Esophagus (tissue), 2 donors: Measurements from ENCODE around the gene ORC4. TPM values are rescaled to one million over a fixed set of nuclear protein-coding genes. Genes with fewer than 3 reads are reported as not detected.

Experiments used
- H3K27ac ChIP-seq, 2 donors: one replicate each; pipeline ENCODE4 v1.5.1; 2013; ENCODE audit warnings: low read depth in 2 of 2, mild to moderate bottlenecking in 2 of 2, inconsistent platforms in 1 of 2, low read length in 1 of 2, moderate library complexity in 1 of 2
- H3K27me3 ChIP-seq, 2 donors: one replicate each; pipeline ENCODE4 v1.6.1; 2013; ENCODE audit warnings: low read length in 2 of 2, control low read depth in 1 of 2, mild to moderate bottlenecking in 1 of 2; ENCODE audit not compliant: insufficient read depth in 2 of 2, control insufficient read depth in 1 of 2
- H3K36me3 ChIP-seq, 2 donors: one replicate each; pipeline ENCODE4 v1.6.1; 2013; ENCODE audit warnings: low read length in 1 of 2; ENCODE audit not compliant: control insufficient read depth in 2 of 2, insufficient read depth in 2 of 2
- H3K4me1 ChIP-seq, 2 donors: one replicate each; pipeline ENCODE4 v1.6.1; 2013; ENCODE audit warnings: low read length in 1 of 2; ENCODE audit not compliant: control insufficient read depth in 2 of 2, insufficient read depth in 2 of 2
- H3K4me3 ChIP-seq, 2 donors: one replicate each; pipeline ENCODE4 v1.5.1; 2013; ENCODE audit warnings: low read length in 2 of 2, mild to moderate bottlenecking in 2 of 2, low read depth in 1 of 2, moderate library complexity in 1 of 2
- H3K9me3 ChIP-seq, 2 donors: one replicate each; pipeline ENCODE4 v1.6.1; 2013; ENCODE audit warnings: mild to moderate bottlenecking in 2 of 2, low read depth in 1 of 2, low read length in 1 of 2, moderate library complexity in 1 of 2; ENCODE audit not compliant: control insufficient read depth in 2 of 2, insufficient read depth in 1 of 2
- WGBS, 2 donors: extraction: QIAGEN DNeasy Blood & Tissue Kit; methylation state at CpG; one replicate each; pipeline ENCODE4 v1.1.7; 2013; 5-methylcytosine and 5-hydroxymethylcytosine counted together
- polyA plus RNA-seq, 2 donors: library from polyadenylated mRNA; stranded (reverse); fragments of 200-250 nt; gene quantifications; one replicate each; pipeline ENCODE4 v1.2.3, GENCODE V29; 2013
- donor health status: healthy with polysubstance abuse.
- donor health status: Bipolar disorder and iron deficiency.

The ORC4 gene
- polyA plus RNA-seq, 2 donors, result 7.5 to 12.0 TPM

- Histone ChIP-seq H3K36me3 (no peaks in the 10 kb centered on the region), H3K9me3 (no peaks in the 10 kb centered on the region), H3K27me3 (no peaks in the 10 kb centered on the region), H3K27ac (no peak overlapping the region), H3K4me1 (no peaks in the 10 kb centered on the region), H3K4me3 (no peak overlapping the region)
- 73 to 76% methylated on average over 2 of the region's 2 CpGs for WGBS, 2 donors
Measured at GRCh38 chr2:148044322-148044721, 23.8 kb upstream of the ORC4 start.

GRCh38 chr2:148042219-148042618 lies 21.7 kb upstream of the ORC4 start:
- no peaks in the 10 kb centered on the region for H3K9me3 ChIP-seq
- no peaks in the 10 kb centered on the region for H3K4me1 ChIP-seq
- H3K36me3 ChIP-seq, result no peaks in the 10 kb centered on the region
- H3K27ac ChIP-seq, result no peak overlapping the region
- no peaks in the 10 kb centered on the region for H3K27me3 ChIP-seq
- WGBS, 2 donors, result 96 to 98% methylated on average over 2 of the region's 2 CpGs
- no peak overlapping the region for H3K4me3 ChIP-seq

- Histone ChIP-seq H3K9me3 (no peaks in the 10 kb centered on the region), H3K36me3 (no peaks in the 10 kb centered on the region), H3K4me1 (no peaks in the 10 kb centered on the region), H3K27me3 (no peaks in the 10 kb centered on the region), H3K27ac (no peak overlapping the region), H3K4me3 (no peak overlapping the region)
- 98 to 100% methylated on average over 1 of the region's 1 CpG for WGBS, 2 donors
Measured at GRCh38 chr2:148039783-148040182, 19.2 kb upstream of the ORC4 start.

GRCh38 chr2:148032215-148032614 lies 11.7 kb upstream of the ORC4 start:
- no peaks in the 10 kb centered on the region for H3K36me3 ChIP-seq
- 70 to 78% methylated on average over 4 of the region's 4 CpGs for WGBS, 2 donors
- no peaks in the 10 kb centered on the region for H3K4me1 ChIP-seq

GRCh38 chr2:148031152-148031551 lies 10.6 kb upstream of the ORC4 start:
- H3K27me3 ChIP-seq, result no peaks in the 10 kb centered on the region
- H3K4me1 ChIP-seq, result no peaks in the 10 kb centered on the region
- H3K36me3 ChIP-seq, result no peaks in the 10 kb centered on the region
- no peak overlapping the region for H3K4me3 ChIP-seq
- H3K27ac ChIP-seq, result no peak overlapping the region
- H3K9me3 ChIP-seq, result no peaks in the 10 kb centered on the region

More at GRCh38 chr2:148032215-148032614, 11.7 kb upstream of the ORC4 start:
- no peaks in the 10 kb centered on the region for H3K27me3 ChIP-seq
- no peak overlapping the region for H3K4me3 ChIP-seq
- no peaks in the 10 kb centered on the region for H3K9me3 ChIP-seq
- H3K27ac ChIP-seq, result no peak overlapping the region

GRCh38 chr2:148028781-148029180 lies 8.2 kb upstream of the ORC4 start:
- Histone ChIP-seq H3K27ac (no peak overlapping the region), H3K9me3 (no peaks in the 10 kb centered on the region)

GRCh38 chr2:148027822-148028221 lies 7.3 kb upstream of the ORC4 start:
- H3K27ac ChIP-seq, result no peak overlapping the region
- no peak overlapping the region for H3K4me3 ChIP-seq
- no peaks in the 10 kb centered on the region for H3K36me3 ChIP-seq
- no peaks in the 10 kb centered on the region for H3K4me1 ChIP-seq
- no peaks in the 10 kb centered on the region for H3K9me3 ChIP-seq
- 79 to 84% methylated on average over 1 of the region's 1 CpG for WGBS, 2 donors
- no peaks in the 10 kb centered on the region for H3K27me3 ChIP-seq

More at GRCh38 chr2:148028781-148029180, 8.2 kb upstream of the ORC4 start:
- 76 to 78% methylated on average over 1 of the region's 1 CpG for WGBS, 2 donors
- Histone ChIP-seq H3K4me3 (no peak overlapping the region), H3K27me3 (no peaks in the 10 kb centered on the region), H3K36me3 (no peaks in the 10 kb centered on the region), H3K4me1 (no peaks in the 10 kb centered on the region)

- Histone ChIP-seq H3K9me3 (no peaks in the 10 kb centered on the region), H3K27me3 (no peaks in the 10 kb centered on the region), H3K27ac (no peak overlapping the region), H3K36me3 (no peaks in the 10 kb centered on the region), H3K4me3 (no peak overlapping the region), H3K4me1 (no peaks in the 10 kb centered on the region)
- WGBS, 2 donors, result 97 to 98% methylated on average over 2 of the region's 2 CpGs
Measured at GRCh38 chr2:148026573-148026972, 6.0 kb upstream of the ORC4 start.

- H3K9me3 ChIP-seq, result no peaks in the 10 kb centered on the region
- H3K27me3 ChIP-seq, result no peaks in the 10 kb centered on the region
- H3K27ac ChIP-seq, result no peak overlapping the region
- no peak overlapping the region for H3K4me3 ChIP-seq
- H3K4me1 ChIP-seq, result no peaks in the 10 kb centered on the region
- H3K36me3 ChIP-seq, result no peaks in the 10 kb centered on the region
Measured at GRCh38 chr2:148023861-148024260, 3.3 kb upstream of the ORC4 start.

GRCh38 chr2:148022882-148023281 lies 2.3 kb upstream of the ORC4 start:
- Histone ChIP-seq H3K27ac (no peak overlapping the region), H3K9me3 (no peaks in the 10 kb centered on the region), H3K36me3 (no peaks in the 10 kb centered on the region), H3K4me1 (no peaks in the 10 kb centered on the region), H3K27me3 (no peaks in the 10 kb centered on the region), H3K4me3 (no peak overlapping the region)
- 83 to 88% methylated on average over 2 of the region's 2 CpGs for WGBS, 2 donors
